Uterus (tissue), 2 donors: Measurements from ENCODE around the gene GPR183.

Experiments
- CTCF ChIP-seq, 4 experiments: fragments of 200-600 bp in 2 of 4; fragments of 450-650 bp in 2 of 4; sonication (generic) in 2 of 4; IDR thresholded peaks; one replicate each; pipeline ENCODE4 v1.5.1; 2016 to 2019; ENCODE audit warnings: antibody characterized with exemption in 4 of 4, mild to moderate bottlenecking in 2 of 4, moderate library complexity in 1 of 4
- POLR2A ChIP-seq, 2 donors: fragments of 450-650 bp; IDR thresholded peaks; one replicate each; pipeline ENCODE4 v1.6.1; 2016; ENCODE audit warnings: antibody characterized with exemption in 2 of 2, mild to moderate bottlenecking in 1 of 2, moderate library complexity in 1 of 2

GRCh38 chr13:99335087-99335486 lies 27.9 kb upstream of the GPR183 start:
- TF ChIP-seq CTCF (IDR thresholded peaks at IDR 0.05) = no peak
- TF ChIP-seq POLR2A (IDR thresholded peaks at IDR 0.05) = no peak
